Muscle of back (tissue), 13 donors: ENCODE results near the gene CGB5. TPM values are rescaled to one million over a fixed set of nuclear protein-coding genes. Genes with fewer than 3 reads are reported as not detected.
"Not testable (repeated sequence)": the region's sequence is repeated elsewhere in the genome, so short reads cannot be mapped to it uniquely, and the experiment has no call there.

ENCODE experiments used
- DNase-seq, 3 donors: peaks; one replicate each; pipeline versions ENCODE4 v3.0.0 to v3.0.0-alpha.2; 2013
- long read RNA-seq, 9 donors: transcript quantifications; one replicate each; lab custom pipeline, GENCODE V29; 2026
- polyA plus RNA-seq, 10 donors: library from polyadenylated mRNA; unstranded; fragments of 120-200 nt; gene quantifications; one replicate each; pipeline ENCODE4 v1.2.1, GENCODE V29; 2013; ENCODE audit not compliant: insufficient read length in 10 of 10

CGB5 gene
- 1 to 10 TPM in 4 of 10 donors, under 1 TPM in 1, not detected in 5; 0.44 to 2.1 (median 1.5) TPM for polyA plus RNA-seq
- long read RNA-seq, donor 1: 0 reads
- long read RNA-seq, donor 2: 0 reads
- long read RNA-seq, donor 3: 0 reads
- long read RNA-seq, donor 4, partial matches to known transcripts: 6 of 8 reads
- long read RNA-seq, donor 4, other reads (novel, unspliced or antisense): 0 of 8 reads
- long read RNA-seq, donor 5: 0 reads
- long read RNA-seq, donor 6: 0 reads
- long read RNA-seq, donor 7: 0 reads
- long read RNA-seq, donor 8, partial matches to known transcripts: 0 of 4 reads
- long read RNA-seq, donor 8, other reads (novel, unspliced or antisense): 0 of 4 reads
- long read RNA-seq, donor 9: 0 reads

DNA sequence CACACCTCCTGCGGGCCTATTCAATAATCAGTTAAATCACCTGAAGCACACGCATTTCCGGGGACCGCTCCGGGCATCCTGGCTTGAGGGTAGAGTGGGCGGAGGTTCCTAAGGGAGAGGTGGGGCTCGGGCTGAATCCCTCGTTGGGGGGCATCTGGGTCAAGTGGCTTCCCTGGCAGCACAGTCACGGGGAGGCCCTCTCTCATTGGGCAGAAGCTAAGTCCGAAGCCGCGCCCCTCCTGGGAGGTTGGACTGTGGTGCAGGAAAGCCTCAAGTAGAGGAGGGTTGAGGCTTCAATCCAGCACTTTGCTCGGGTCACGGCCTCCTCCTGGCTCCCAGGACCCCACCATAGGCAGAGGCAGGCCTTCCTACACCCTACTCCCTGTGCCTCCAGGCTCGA, at the start of gene CGB5:
CGB5 (plus strand) TSS at position 301 of the 400 bp plus-strand sequence. CDS start 362 bp downstream, outside the sequence.
- not testable (repeated sequence) for DNase-seq

GRCh38 chr19:48994035-48994386, 49.6 kb upstream of the CGB5 start:
- no peak for DNase-seq

DNA sequence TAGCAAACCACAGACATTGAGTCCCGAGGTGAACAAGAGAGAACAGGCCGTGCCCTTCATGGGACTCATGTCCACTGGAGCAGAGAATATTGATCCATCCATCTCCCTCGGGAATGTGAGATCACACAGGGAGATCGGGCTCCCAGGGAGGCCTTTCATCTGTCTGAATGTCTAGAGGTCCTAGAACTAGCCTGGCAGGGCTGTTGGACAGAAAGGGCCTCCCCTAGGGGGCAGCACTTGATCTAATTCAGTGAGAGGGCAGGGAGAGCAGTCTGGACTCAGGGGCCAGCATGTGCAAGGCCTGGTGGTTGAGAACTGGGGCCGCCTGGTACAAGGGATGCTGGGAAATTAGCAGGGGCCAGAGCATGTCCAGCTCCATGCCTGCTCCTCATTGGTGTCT, 45.7 kb upstream of the CGB5 start:
- DNase-seq: no peak

DNA sequence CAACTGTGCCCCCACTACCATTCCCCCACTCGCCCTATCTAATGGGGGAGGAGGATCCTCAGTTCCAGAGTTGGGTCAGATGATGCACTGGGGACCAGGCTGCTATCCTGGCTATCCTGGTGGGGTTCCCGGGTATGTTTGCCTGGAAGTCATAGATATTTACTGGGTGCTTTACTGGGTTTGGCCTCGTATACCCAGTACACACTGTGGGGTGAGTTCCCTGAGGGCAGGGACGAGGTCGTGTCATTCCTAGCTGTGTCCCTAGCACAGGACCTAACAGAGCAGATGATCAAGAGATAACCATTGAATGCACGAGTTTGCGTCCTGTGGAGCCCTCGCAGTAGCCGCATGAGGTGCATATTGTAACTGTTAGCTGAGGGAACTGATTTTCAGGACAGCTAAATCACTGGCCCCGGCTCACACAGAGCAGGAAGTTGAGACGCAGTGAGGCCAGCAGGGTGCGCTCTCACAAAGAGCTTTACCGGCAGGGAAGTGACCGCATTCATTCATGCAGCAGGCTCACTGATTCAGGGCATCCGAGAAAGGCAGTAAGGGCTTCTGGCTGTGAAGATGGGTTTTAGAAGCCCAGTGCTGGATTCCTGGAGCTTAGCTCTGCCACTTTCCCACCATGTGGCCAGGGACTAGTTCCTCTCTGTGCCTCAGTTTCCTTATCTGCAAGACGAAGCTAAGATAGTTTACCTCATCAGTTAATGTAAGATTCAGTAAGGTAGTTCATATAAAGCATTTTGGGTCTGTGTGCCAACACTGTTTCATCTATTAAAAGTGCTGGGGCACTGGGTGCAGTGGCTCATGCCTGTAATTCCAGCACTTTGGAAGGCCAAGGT, 43.9 kb upstream of the CGB5 start:
- DNase-seq: peak in 1 of 3 donors; percentile 49

GRCh38 chr19:49004133-49004532, 39.5 kb upstream of the CGB5 start:
- no peak for DNase-seq

GRCh38 chr19:49004964-49005614, 38.6 kb upstream of the CGB5 start:
- no peak for DNase-seq

DNA sequence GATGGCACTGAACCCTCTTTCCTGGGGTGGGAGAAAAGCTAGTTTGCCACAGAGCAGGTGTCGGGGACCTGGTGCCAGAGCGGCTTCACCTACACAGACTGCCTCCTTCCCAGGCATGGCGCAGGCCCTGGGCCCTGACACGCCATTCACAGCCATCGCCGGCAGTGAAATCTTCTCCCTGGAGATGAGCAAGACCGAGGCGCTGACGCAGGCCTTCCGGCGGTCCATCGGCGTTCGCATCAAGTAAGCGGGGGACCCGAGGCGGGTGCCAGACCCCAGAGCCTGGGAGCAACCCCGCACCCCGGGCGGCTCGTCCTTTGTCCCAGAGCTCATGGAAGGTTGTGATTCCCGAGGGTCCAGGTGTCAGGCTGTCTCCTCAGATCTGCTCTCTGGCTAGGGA, 36.7 kb upstream of the CGB5 start:
- DNase-seq: no peak

GRCh38 chr19:49009828-49010227, 33.8 kb upstream of the CGB5 start:
- no peak for DNase-seq

DNA sequence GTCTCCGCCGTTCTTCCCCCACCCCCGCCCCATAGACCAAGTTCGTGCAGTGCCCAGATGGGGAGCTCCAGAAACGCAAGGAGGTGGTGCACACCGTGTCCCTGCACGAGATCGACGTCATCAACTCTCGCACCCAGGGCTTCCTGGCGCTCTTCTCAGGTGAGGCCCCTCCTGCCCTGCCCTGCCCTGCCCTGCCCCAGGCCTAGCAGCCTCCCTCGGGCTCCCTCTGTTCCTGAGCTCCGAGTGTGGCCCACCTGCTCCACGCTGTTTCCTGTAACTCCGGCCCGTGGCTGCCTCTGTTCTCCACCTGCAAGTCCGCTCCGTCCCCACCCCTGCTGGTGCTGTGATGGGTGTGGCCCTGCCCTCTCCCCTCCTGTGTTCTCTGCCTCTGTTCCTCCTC, 33.2 kb upstream of the CGB5 start:
- DNase-seq: no peak

DNA sequence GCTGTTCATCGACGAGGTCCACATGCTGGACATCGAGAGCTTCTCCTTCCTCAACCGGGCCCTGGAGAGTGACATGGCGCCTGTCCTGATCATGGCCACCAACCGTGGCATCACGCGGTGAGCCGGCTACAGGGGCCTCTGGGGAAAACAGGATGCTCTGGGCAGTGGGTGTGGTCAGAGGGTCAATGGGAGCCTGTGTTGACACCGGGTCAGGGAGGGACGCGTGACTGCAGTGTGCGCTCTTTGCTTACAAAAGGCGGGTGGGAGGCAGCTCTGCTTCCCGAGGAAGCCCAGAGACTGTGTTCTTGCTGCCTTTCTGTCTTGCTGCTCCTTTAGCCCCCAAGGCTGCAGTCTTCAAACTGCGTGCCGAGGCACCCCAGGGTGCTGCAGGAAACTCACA, 32.5 kb upstream of the CGB5 start:
- no peak for DNase-seq

DNA sequence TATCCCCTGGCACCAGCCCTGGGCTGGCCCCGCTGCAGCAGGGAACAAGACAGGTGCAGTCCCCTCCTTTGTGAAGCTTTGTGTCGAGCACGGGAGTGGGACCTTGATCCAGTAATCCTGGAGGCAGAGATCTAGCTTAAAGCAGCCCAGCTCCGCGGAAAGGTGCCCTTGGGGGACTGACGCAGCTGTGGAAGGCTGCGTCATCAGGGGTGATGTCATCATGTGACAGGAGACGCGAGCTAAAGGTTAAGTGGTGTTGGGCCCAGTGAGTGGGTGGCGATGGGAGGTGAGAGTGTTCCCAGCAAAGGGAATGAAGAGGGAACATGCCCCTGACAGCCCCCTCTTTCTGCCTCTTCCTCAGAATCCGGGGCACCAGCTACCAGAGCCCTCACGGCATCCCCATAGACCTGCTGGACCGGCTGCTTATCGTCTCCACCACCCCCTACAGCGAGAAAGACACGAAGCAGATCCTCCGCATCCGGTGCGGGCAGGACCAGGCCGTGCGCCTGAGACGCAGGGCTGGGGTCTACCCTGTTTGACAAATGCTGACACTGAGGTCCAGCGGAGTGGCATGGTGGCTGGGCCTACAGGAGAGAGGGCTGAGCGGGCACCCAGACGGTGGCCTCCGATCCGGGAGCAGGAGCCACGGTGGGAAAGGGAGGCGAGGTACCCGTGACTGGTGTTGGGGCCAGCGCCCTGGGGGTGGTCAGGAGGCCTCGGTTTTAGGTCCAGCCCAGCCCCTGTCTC, 29.4 kb upstream of the CGB5 start:
- no peak for DNase-seq

GRCh38 chr19:49014870-49015255, 28.8 kb upstream of the CGB5 start:
- no peak for DNase-seq

DNA sequence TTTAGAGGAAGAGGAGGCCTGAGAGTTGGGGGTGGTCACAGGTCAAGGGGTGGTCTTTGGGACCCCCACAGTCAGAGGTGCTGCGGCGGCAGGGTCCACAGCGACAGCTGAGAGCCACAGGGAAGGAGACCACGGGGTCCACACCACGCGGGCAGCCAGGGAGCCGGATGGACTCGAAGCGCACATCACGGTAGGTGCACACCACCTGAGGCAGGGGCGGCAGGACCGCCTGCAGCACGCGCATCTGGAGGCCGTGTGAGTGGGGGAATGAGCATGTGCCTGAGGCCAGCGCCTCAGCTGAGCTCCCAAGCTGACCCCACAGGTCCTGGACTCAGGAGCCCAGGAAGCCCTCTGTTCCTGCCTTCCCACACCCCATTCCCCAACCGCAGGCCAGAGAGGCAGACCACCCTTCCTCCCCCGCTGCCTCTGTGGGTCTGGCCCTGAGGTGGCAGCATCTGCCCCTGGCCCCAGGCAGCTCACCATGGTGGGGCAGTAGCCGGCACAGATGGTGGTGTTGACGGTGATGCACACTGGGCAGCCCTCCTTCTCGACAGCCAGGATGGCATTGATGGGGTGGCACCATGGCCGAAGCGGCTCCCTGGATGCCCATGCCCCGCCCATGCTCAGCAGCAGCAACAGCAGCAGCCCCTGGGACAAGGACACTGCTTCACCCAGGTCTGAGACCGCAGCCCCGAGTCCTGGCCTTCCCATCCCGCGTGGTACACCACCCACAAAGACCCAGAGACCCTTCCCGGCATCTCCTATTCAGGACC, 27.4 kb upstream of the CGB5 start:
- no peak for DNase-seq

- no peak for DNase-seq
Measured at GRCh38 chr19:49017041-49017665, 26.5 kb upstream of the CGB5 start, which contains the start of gene LHB. Gene LHB (minus strand): TSS chr19:49017091. CDS start chr19:49017081, 10 bp downstream.

DNA sequence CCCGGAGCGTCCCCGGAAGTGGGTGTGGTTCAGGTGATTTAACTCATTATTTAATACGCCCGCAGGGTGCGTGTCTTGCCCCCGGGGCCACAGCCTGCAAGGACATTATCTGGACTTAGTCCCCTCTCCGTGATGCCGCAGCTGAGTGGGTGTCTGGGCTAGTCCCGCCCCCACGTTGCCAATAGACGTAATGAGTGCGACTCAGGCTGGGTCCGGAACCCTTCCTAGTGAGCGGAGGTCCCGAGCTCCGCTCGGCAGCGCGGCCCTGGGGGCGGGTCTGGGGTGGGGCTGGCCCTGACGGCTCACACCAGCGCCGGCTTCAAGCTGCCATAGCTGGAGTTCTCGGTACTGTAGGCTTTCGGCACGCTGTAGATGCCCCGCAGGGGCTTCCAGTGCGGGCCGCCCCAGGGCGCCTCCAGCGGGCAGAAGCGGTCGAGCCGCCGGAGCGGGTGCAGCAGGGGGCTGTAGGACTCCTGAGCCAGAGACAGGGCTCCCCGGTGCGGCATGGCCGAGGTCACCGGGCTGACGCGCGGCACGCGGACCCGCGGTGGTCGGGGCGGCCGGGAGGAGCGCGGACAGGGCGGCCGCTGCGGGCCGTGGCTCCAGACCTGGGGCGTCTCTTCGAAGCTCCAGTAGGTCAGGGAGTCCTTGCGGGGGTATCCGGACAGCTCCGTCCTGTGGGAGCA, 25.8 kb upstream of the CGB5 start:
- peak in 2 of 3 donors; percentile 40 to 61 for DNase-seq

DNA sequence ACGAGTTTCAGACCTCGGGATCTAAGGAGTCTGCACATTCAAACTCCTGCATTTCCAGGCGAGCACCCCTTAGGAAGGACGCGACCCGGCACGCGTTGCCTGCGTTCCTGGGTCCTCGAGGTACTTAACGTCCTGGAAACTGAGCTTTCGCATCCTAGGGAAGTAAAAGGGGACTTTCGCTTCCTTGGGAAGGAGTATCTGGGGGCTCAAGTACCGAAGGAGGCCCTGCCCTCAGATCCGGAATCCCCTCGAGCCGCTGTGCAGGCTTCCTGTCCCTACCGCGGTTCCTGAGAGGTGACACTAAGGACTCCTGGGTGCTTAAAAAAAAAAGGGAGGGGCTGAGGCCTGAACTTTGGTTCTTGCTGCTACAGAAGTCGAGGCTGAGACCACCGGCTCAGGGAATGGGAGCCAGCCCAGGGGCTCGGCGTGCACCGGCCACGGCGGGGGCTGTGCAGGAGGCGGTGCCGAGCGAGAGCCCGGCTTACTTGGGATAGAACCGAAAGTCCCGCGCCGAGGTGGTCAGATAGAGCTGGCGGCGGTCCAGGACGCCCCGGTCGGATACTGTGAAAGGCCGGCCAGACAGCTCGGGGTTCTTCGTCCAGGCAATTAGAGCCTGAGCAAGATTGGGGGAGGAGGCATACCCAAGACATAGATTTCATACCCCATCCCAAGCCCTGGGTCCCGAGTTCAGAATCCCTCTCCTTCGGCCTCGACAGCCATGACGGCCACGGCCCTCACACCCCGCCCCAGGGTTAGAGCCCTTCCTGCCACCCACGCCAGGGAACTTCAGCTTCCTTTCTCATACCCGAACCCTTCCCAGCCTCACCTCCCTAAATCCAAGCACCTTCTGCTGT, 25.0 kb upstream of the CGB5 start:
- DNase-seq: peak in 1 of 3 donors; percentile 34

- peak in 2 of 3 donors; percentile 10 to 28 for DNase-seq
Measured at GRCh38 chr19:49019242-49019932, 24.3 kb upstream of the CGB5 start.

GRCh38 chr19:49020342-49020741, 23.3 kb upstream of the CGB5 start:
- no peak for DNase-seq
